T-helper 2 cell (primary cell): ENCODE results near the gene S100A2.

ENCODE experiments used
- DNase-seq, 5 experiments: peaks; one replicate each; pipeline versions ENCODE4 v3.0.0 to v3.0.0-alpha.2; 2012 to 2022
- total RNA-seq, 2 donors: gene quantifications; one replicate each; lab custom pipeline; 2026; lab: John Stamatoyannopoulos, UW

The S100A2 gene
- 0.07 to 0.31 reads per million in 2 donors for total RNA-seq

GRCh38 chr1:153565529-153566374 lies at the start of gene S100A2:
Gene S100A2, minus strand, starts transcription at chr1:153565844. Its CDS starts 1,967 bp downstream, at chr1:153563877.
- DNase-seq: peak in 2 of 5 experiments; percentile 32 to 33

GRCh38 chr1:153615406-153615805 lies 49.8 kb upstream of the S100A2 start:
- DNase-seq: no peak

DNA sequence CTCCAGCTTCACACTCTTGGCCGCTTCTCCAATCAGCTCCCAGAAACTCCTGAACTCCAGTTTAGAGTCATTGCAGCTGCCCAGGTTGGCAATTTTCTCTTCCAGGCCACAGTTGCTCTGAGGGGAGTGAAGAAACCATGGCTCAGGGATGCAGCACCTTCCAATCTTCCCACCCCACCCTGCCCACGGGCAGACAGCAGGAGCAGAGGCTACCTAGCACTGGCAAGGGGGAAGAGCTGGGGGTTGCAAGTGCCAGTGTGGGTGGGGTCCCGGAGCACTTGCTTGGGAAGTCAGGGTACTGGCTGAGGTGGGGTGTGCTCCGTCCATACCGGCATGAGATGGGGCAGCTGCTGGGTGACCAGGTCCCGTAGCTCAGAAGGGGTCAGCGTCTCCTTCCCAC lies 49.3 kb upstream of the S100A2 start:
- no peak for DNase-seq

- no peak for DNase-seq
Measured at GRCh38 chr1:153614189-153614900, 48.7 kb upstream of the S100A2 start.

GRCh38 chr1:153613406-153613805 lies 47.8 kb upstream of the S100A2 start:
- no peak for DNase-seq

DNA sequence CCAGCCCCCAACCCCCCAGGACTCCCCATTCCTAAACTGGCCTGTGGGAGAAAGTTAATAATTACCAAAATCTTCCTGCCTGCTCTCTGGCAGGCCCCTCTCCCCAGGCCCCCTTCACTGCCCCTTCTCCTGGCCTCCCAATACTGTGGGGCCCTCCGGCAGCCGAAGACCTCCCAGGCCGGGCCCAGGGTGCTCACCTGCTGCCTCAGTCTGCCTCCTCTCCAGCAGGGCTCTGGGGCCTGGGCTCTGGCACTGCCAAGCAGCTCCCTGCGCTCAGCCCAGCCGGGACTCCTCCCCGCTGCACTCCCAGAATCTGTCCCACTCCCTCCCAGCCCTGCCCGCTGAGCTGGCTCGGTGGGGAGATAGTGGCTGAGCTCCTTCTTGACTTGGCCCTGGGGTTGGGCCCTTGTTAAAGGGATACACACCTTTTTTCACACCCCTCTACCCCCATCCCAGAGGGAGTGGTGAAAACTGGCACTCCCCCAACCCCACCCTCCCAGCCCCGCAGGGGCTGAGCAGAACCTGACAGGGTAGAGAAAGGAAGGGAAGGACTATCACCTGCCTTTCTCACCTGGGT lies 47.2 kb upstream of the S100A2 start, which contains the start of gene S100A16:
S100A16 (minus strand) TSS at position 383 of the 577 bp plus-strand sequence. CDS start 4,986 bp downstream, outside the sequence.
- no peak for DNase-seq

DNA sequence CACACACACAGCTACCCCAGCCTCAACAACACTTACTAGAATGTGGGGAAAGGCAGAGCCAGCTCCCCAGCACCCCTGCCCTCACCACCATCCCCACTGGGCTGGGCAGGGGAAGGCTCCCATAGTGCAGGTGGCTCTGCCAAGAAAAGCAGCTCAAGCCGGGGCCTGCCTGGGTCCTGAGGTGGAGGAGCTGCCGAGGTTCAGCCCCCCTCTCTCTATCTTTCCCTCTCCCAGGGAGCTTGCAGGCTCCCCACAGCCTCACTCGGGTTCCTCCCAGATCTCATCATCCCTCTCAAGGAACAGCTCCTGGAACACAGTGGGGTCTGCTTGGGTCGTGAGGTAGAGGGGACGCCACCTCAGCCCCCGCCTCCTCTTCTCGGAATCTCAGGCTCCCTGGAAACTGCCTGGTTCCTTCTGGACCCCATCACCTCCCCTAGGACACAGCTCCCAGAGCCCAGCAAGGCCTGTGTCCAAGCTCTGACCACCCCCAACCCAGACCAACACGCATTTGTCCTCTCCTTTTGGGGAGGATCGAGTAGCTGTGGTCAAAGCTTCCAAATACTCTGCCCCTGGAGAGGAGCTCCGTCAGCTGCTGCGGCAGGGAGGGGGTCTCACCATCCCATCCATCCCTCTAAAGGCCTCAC lies 46.6 kb upstream of the S100A2 start:
- no peak for DNase-seq

GRCh38 chr1:153611356-153611755 lies 45.7 kb upstream of the S100A2 start:
- no peak for DNase-seq

- no peak for DNase-seq
Measured at GRCh38 chr1:153610811-153611301, 45.2 kb upstream of the S100A2 start.

DNA sequence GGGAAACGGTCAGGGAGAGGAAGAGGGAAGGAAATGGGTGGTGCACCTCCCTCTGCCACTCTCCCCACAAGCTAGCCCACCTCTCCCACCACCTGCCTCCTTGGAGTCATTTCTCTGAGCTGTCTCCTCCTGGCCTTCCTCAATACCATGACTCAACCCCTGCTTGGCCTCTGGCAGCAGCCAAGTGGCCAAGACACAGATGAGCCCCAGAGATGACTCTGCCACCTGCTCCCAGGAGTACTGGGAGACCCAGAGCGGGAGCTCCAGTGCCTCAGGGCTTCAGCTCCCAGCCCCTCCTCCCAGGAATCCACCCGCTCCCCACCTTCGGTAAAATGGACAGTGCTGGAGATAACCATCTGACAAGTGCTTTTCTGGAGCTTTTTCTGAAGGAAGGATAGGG lies 44.7 kb upstream of the S100A2 start:
- DNase-seq: no peak

- DNase-seq: no peak
Measured at GRCh38 chr1:153609585-153609907, 43.9 kb upstream of the S100A2 start.

- no peak for DNase-seq
Measured at GRCh38 chr1:153608742-153609584, 43.3 kb upstream of the S100A2 start.

- DNase-seq: no peak
Measured at GRCh38 chr1:153608089-153608682, 42.5 kb upstream of the S100A2 start.

GRCh38 chr1:153607381-153607780 lies 41.7 kb upstream of the S100A2 start:
- no peak for DNase-seq

- DNase-seq: no peak
Measured at GRCh38 chr1:153606194-153606593, 40.5 kb upstream of the S100A2 start.

DNA sequence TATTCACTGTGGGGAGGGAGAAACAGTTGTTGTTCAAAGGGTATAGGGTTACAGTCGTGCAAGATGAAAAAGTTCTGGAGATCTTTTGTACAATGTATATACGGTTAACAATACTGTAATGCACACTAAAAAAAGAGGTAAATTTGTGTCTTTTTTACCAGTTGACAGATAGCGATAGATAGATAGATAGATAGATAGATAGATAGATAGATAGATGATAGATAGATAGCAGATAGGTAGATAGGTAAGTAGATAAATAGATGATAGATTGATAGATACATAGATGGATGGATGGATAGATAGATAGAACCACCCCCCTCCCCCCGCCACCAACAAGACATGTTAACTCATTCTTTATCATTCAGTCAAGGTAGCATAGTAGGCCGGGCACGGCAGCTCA lies 37.1 kb upstream of the S100A2 start:
- DNase-seq: no peak

- no peak for DNase-seq
Measured at GRCh38 chr1:153599847-153600246, 34.2 kb upstream of the S100A2 start.

DNA sequence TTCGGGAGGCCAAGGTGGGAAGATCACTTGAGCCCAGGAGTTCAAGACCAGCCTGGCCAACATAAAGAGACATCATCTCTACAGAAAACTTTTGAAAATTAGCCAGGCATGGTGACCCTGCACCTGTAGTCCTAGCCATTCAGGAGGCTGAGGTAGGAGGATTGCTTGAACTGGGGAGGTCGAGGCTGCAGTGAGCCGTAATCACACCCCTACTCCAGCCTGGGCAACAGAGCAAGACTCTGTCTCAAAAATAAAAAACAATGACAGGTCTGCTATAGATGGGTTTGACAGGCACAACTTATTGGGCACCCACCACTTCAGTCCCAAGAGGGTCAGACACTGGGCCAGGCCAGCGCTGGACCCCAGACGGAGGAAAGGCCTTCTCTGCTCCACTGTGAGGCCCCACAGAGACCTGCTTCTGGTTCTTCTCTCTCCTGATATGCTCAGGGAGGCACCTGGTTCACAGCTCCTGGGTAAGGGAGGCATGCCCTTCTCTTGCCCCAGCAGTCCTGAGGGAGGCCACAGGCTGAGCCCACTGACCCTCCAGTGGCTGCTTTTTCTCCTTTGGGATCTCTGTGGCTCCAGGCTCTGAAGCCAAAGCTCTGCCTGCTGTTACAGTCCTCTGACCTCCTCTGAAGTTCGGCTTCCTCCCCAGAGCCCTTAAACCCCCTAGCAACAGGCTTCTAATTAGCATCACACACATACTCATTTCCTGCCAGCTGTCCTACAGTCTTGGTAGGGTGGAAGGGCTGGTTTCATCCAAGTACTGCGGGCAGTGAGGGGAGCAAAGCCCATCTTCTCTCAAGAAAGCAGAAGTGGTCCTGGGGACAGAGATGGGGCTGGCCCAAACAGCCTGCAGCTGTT lies 32.9 kb upstream of the S100A2 start:
- peak in 1 of 5 experiments; percentile 47 for DNase-seq

GRCh38 chr1:153597206-153597605 lies 31.6 kb upstream of the S100A2 start:
- peak in 1 of 5 experiments; percentile 65 for DNase-seq

DNA sequence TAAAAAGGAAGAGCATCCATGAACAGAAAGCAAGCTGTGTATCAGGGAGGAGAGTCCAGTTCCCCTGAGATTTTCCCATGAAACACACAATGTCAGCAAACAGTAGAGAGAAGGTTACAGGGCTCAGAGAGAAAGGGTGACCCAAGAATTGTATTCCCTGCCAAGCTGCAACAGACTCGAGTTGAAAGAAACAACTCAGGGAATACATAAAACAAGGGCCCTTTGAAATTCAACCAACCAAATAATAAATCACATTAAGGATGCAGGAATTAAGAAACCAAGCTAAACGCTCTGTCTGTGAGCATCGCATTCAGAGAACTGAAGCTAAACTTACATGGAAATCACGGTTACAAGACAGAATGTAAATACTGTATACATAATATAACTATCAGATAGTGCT lies 27.1 kb upstream of the S100A2 start:
- DNase-seq: no peak
